Measurements from ENCODE around the gene MGME1.

MGME1 gene

GRCh38 chr20:18030020-18030419, 61.2 kb downstream of the MGME1 start:
- no peak for DNase-seq

GRCh38 chr20:18031050-18031449, 62.2 kb downstream of the MGME1 start:
- no peak for DNase-seq

GRCh38 chr20:18031888-18032509, 63.2 kb downstream of the MGME1 start:
- DNase-seq = no peak

- no peak for DNase-seq
These were observed 64.4 kb downstream of the MGME1 start for GRCh38 chr20:18032977-18033892.

GRCh38 chr20:18034039-18034438, 65.2 kb downstream of the MGME1 start:
- no peak for DNase-seq

GRCh38 chr20:18039063-18039462, 70.2 kb downstream of the MGME1 start:
- DNase-seq = no peak
